GM12891 (cell line): ENCODE results near the gene AKAP9.

Experiments
- DNase-seq: peaks from one replicate; pipeline ENCODE4 v3.0.0; 2011; ENCODE audit warnings: low spot score; ENCODE audit not compliant: insufficient read length
- FAIRE-seq: peaks from 2 replicates; lab custom pipeline; 2011; peaks lifted over from hg19 to GRCh38; lab: Jason Lieb, UNC
- POLR2A ChIP-seq: IDR thresholded peaks from 2 replicates; pipeline ENCODE4 v1.6.1; 2011; ENCODE audit warnings: low read depth, low read length, control low read depth
- SPI1 ChIP-seq: IDR thresholded peaks from 2 replicates; pipeline ENCODE4 v1.6.1; 2011; ENCODE audit warnings: low read depth, low read length, control low read depth

Gene AKAP9

DNA sequence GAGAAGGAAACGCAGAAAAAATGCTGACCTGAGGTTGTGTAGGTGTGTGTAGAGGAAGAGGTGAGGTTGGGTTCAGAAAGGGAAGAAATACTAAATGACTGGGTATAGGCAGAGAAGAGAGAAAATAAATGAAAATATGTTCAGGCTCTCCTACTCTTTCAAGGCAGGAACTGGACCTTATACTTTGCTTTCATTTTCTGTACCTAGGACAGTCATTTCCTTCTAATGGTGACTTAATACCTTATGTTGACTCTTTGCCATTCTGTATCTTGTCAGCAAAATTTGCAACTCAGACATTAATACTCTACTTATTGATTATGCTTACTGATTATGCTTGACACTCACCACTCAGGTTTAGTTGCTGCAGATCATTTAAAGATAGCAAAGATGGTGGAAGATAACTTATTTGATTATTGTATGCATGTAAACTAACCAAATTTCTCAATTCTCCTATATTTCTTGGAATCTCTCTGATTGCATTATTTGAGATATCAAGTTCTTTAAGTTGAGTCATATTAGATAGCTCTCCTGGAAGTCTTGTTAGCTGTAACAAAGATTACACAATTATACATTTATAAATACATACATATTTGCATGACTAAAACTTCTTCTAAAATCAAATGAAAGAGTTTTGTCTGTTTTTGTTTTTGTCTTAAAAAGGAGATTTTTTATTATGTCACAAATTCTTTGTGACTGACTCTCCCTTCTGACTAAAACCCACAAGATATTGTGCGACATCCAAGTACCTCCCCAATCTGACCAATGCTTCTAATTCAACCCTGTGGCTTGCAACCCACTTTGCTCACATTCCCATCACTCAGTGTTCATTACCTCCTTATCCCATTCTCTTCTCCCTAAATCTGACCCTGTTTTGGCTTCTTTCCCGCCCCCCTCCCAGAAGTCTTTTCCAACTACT is 218.3 kb downstream of the AKAP9 start:
- DNase-seq (no peak), FAIRE-seq (no peak)

More for the DNA sequence above, 218.3 kb downstream of the AKAP9 start:
- TF ChIP-seq POLR2A (no peak), SPI1 (peak; percentile 29; the same call in 1 of the 2 replicates)
